Activated naive CD4-positive, alpha-beta T cell treated with anti-CD3 and anti-CD28 coated beads, Interleukin-2, amount 50 U/mL, for 24 hours (primary cell): ENCODE results near the gene ALLC.
"Not testable (repeated sequence)": the region's sequence is repeated elsewhere in the genome, so short reads cannot be mapped to it uniquely, and the experiment has no call there.

ENCODE experiments used
- H3K27ac Mint-ChIP-seq: one replicate; pipeline ENCODE4 v1.8.0; 2021; ENCODE audit warnings: mild to moderate bottlenecking, mixed read lengths
- H3K27me3 Mint-ChIP-seq: one replicate; pipeline ENCODE4 v1.8.0; 2021; ENCODE audit warnings: mixed read lengths
- H3K36me3 Mint-ChIP-seq: one replicate; pipeline ENCODE4 v1.8.0; 2021; ENCODE audit warnings: mixed read lengths
- H3K4me1 Mint-ChIP-seq: one replicate; pipeline ENCODE4 v1.8.0; 2021; ENCODE audit warnings: mixed read lengths
- H3K4me3 Mint-ChIP-seq: one replicate; pipeline ENCODE4 v1.8.0; 2021; ENCODE audit warnings: mild to moderate bottlenecking, mixed read lengths
- H3K9me3 Mint-ChIP-seq: one replicate; pipeline ENCODE4 v1.8.0; 2021; ENCODE audit warnings: mixed read lengths

Gene ALLC

DNA sequence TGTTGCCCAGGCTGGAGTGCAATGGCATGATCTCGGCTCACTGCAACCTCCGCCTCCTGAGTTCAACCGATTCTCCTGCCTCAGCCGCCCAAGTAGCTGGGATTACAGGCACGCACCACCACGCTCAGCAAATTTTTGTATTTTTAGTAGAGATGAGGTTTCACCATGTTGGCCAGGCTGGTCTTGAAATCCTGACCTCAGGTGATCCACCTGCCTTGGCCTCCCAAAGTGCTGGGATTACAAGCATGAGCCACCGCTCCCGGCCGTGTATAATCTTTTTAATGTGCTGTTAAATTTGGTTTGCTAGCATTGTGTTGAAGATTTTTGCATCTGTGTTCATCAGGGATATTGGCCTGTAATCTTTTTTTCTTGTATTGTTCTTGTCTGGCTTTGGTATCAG, 38.3 kb upstream of the ALLC start:
- not testable (repeated sequence) for H3K27me3 Mint-ChIP-seq, H3K4me3 Mint-ChIP-seq, H3K36me3 Mint-ChIP-seq, H3K27ac Mint-ChIP-seq, H3K9me3 Mint-ChIP-seq, H3K4me1 Mint-ChIP-seq

DNA sequence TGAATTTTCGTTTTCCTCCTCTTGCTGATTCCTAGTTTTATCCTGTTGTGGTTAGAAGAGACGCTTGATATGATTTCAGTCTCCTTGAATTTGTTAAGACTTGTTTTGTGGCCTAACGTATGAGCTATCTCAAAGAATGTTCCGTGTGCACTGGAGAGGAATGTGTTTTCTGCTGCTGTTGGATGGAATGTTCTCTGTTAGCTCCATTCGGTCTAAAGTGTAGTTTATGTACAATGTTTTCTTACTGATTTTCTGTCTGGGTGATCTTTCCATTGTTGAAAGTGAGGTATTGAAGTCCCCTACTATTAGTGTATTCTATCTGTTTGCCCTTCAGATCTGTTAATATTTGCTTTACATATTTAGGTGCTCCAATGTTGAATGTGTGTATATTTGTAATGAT, 37.2 kb upstream of the ALLC start:
- H3K4me1 Mint-ChIP-seq, result no peaks in the 10 kb centered on the region
- no peaks in the 10 kb centered on the region for H3K9me3 Mint-ChIP-seq
- no peaks in the 10 kb centered on the region for H3K27me3 Mint-ChIP-seq
- H3K27ac Mint-ChIP-seq, result no peak overlapping the region
- H3K36me3 Mint-ChIP-seq, result peaks cover 9% of the 10 kb centered on the region
- H3K4me3 Mint-ChIP-seq, result no peak overlapping the region

DNA sequence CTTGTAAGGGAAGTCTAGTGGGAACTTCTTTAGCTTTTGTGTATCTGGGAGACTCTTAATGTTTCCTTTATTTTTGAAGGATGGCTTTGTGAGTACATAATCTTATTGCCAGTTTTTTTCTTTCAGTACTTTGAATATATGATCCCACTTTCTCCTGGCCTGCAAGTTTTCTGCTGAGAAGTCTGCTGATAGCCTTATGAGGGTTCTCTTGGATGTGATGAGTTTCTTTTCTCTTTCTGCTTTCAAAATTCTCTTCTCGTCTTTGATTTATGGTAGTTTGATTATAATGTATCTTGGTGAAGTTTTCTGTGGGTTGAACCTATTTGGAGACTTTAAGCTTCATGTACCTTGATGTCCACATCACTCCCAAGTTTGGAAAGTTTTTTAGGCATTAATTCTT, 35.0 kb upstream of the ALLC start:
- Mint-ChIP-seq H3K27ac (no peak overlapping the region), H3K36me3 (peaks cover 3% of the 10 kb centered on the region), H3K27me3 (no peaks in the 10 kb centered on the region), H3K9me3 (no peaks in the 10 kb centered on the region), H3K4me3 (no peak overlapping the region), H3K4me1 (no peaks in the 10 kb centered on the region)

DNA sequence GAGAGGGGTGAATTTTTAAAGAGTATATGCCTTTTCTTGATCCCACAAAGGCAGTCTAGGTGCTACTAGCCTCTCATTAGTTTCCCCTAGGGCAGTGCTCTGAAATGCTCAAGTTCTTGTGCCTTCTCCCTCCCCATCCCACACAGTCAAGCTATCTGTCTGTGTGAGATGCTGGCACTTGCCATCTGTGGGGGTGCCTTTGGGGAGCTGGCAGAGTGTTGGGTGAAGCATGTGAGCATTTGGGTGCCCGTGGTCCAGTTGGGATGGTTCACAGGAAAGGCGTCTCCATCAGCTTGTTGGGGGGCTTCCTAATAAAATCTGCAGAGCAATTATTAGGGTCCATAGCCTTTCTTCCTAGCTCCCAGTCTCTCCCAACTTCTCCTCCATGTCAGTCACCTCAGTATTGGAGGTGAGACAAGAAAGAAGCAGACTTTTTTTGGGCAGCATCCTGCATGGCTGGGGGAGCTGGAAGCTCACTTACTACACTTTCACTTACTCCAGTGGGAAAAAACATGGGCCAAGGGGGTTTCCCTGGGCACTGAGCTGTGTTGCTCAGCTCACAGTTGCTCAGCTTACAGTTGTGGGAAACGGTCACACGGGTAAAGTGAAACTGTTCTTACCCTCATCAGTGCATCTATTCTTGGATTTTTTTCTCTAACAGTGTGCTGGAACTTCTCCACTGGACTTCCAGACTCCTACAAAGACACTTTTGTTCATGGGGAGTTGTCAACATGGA, 33.8 kb upstream of the ALLC start:
- Mint-ChIP-seq H3K27ac (no peak overlapping the region), H3K9me3 (no peaks in the 10 kb centered on the region), H3K36me3 (peaks cover 3% of the 10 kb centered on the region), H3K4me1 (no peaks in the 10 kb centered on the region), H3K27me3 (no peaks in the 10 kb centered on the region), H3K4me3 (no peak overlapping the region)

DNA sequence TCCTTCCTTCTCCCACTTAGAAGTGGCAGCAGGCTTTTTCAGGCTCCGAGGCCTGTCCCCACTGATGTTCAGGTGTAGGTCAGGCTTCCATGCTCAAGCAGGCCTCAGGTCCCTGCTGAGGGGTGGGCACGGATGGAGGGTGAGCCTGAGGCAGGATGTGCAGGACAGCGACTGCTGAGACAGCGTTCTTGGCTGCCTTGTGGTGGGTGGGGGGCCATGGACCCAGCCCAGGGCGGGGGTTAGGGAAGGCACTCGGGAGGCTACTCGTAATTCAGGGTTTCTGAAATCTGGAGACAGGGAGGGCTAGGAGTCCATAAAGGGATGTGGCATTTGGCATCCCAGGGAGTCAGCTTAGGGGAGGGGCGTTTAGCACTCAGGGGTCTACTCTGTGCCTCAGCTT, 32.8 kb upstream of the ALLC start:
- Mint-ChIP-seq H3K27ac (no peak overlapping the region), H3K4me1 (no peaks in the 10 kb centered on the region), H3K4me3 (no peak overlapping the region), H3K27me3 (no peaks in the 10 kb centered on the region), H3K36me3 (peaks cover 3% of the 10 kb centered on the region), H3K9me3 (no peaks in the 10 kb centered on the region)

DNA sequence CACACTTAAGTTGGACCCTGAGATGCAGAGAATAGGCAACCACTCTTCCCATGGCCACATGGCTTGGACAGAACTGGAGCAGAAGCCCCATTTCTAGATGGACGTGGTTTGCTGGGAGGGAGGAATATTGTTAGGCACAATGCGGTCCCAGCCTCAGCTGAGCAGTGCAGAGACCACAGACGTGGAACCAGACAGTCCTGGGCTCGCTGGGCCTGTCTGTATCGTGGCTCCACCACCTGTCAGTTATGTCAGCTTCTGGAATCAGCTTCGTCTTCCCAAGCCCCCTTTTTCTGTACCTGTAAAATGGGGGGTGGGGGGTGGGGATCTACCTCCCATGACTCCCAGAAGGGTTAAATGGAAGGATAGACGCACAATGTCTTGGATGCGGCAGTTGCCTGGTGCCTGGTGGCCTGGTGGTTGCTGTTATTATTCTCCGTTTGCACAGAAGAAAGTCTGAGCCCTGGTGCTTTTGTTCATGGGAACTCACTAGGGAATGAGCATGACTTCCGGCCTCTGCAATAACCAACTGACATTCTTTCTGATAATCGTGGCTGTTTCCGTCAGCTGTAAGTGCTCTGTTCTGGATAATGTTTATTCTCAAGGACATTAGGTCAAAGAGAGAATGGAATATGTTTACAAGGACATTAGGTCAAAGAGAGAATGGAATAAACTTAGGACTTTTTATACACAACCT, 31.7 kb upstream of the ALLC start:
- Mint-ChIP-seq H3K27ac (no peak overlapping the region), H3K4me1 (no peaks in the 10 kb centered on the region), H3K36me3 (peaks cover 3% of the 10 kb centered on the region), H3K4me3 (no peak overlapping the region), H3K27me3 (no peaks in the 10 kb centered on the region), H3K9me3 (no peaks in the 10 kb centered on the region)

DNA sequence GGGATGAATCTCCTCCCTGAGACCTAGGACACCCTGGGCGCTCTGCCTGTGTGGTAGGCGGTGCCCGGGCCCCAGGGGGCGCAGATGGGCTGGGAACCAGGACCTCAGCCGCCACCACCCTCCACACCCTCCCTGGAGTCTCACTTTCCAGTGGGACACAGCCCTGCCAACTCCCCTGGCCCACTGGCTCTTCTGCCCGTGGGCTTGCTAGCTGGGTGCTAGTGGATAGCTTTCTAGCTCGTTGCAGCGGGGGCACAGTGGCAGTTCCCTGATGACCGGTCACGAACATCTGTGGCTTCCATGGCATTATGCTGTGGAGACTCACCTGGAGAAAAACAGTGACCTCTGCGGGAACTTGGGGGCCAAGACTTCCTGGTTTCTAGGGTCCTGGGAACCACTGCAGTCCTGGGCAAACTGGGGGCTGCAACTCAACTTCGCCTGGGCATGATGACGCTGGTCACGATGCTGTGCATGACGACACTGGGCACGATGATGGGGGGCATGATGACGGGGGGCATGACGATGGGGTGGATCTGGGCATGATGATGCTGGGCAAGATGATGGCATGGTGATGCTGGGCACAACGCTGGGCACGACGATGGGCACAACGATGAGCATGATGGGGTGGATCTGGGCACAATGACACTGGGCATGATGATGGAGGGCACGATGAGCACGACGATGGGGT, 31.0 kb upstream of the ALLC start:
- no peaks in the 10 kb centered on the region for H3K9me3 Mint-ChIP-seq
- H3K4me3 Mint-ChIP-seq, result no peak overlapping the region
- no peaks in the 10 kb centered on the region for H3K27me3 Mint-ChIP-seq
- peaks cover 2% of the 10 kb centered on the region for H3K36me3 Mint-ChIP-seq
- H3K27ac Mint-ChIP-seq, result no peak overlapping the region
- H3K4me1 Mint-ChIP-seq, result no peaks in the 10 kb centered on the region

DNA sequence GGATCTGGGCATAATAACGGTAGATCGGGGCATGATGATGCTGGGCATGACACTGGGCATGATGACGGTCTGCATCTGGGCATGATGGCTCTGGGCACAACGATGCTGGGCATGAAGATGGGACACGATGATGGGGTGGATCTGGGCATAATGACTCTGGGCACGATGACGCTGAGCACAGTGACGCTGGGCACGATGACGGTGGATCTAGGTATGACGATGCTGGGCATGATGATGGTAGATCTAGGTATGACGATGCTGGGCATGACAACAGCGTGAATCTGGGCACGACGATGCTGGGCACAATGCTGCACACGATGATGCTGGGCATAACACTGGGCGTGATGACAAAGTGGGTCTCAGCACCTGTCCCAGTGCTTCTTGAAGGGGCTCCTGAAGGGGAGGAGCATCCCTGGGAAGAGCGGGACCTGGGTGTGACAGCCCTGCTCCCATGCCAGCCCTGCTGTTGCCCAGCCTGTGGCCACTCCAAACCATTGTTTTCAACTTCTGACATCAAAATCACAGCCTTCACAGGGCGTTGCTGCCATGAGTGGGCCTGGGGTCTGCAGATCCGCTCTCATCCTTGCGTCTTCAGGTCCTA, 30.4 kb upstream of the ALLC start:
- Mint-ChIP-seq H3K4me1 (no peaks in the 10 kb centered on the region), H3K27me3 (no peaks in the 10 kb centered on the region), H3K9me3 (no peaks in the 10 kb centered on the region), H3K27ac (no peak overlapping the region), H3K4me3 (no peak overlapping the region), H3K36me3 (peaks cover 2% of the 10 kb centered on the region)

DNA sequence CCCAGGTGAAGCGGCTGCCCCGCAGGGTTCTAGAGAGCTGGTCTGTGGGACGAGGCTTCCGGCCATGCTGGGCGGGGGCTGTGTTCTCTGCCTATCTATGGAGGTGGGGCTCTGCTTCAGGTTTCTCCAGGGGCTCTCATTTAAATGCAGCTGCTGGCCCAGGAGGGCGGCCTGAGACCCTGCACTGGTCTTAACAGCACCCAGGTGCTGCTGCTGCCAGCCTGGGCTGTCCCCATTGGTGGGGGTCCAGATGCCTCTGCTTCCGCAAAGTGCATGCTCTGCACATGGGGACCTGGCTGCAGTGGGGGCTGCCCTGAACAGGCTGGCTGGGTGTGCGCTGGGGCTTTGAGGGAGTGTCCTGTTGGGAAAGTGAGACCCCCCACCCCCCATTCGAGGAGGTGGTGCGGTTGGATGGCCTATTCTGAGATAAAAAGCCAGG, 29.7 kb upstream of the ALLC start:
- H3K36me3 Mint-ChIP-seq, result peaks cover 2% of the 10 kb centered on the region
- no peak overlapping the region for H3K4me3 Mint-ChIP-seq
- no peaks in the 10 kb centered on the region for H3K4me1 Mint-ChIP-seq

DNA sequence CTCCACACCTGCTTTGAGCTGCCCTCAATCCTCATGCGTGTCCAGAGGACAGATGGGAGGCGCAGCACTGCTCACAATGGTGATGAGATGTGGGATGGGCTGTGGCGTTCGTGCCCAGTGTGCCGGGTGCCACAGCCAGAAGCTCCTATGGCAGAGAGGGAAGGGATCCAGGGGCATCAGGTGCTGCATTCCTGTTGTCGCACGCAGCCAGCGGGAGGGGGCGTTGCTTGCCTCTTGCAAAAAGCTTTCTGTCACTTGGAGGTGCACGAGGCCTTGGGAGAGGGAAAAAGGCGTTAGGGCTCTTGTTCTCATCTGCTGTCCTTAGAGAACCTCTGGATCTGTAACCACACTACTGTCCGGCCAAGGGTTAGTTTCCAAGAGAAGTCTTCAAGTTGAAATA, 29.2 kb upstream of the ALLC start:
- Mint-ChIP-seq H3K9me3 (no peaks in the 10 kb centered on the region), H3K4me1 (no peaks in the 10 kb centered on the region), H3K27ac (no peak overlapping the region), H3K36me3 (no peaks in the 10 kb centered on the region), H3K27me3 (no peaks in the 10 kb centered on the region), H3K4me3 (no peak overlapping the region)

More for the DNA sequence above, 29.7 kb upstream of the ALLC start:
- H3K27ac Mint-ChIP-seq, result no peak overlapping the region
- H3K9me3 Mint-ChIP-seq, result no peaks in the 10 kb centered on the region
- H3K27me3 Mint-ChIP-seq, result no peaks in the 10 kb centered on the region

DNA sequence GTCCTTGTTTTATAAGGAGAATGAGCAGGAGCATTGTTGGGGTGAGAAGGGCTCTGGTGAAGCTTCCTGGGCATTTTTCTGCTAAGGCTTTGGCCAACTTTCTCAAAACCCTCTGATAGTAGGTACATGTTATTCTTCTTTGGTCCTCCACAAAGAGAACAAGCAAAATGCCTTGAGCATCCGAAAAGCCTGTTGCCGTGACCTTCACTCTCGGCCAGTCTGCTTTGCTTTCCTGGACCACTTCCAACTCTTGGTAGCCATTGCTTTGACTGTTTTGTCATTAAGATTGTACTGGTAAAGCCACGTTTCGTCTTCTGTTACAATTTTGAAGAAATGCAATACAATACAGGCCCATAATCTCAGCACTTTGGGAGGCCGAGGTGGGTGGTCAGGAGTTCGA, 27.4 kb upstream of the ALLC start:
- H3K9me3 Mint-ChIP-seq, result no peaks in the 10 kb centered on the region
- H3K36me3 Mint-ChIP-seq, result no peaks in the 10 kb centered on the region
- no peaks in the 10 kb centered on the region for H3K4me1 Mint-ChIP-seq
- no peaks in the 10 kb centered on the region for H3K27me3 Mint-ChIP-seq
- no peak overlapping the region for H3K27ac Mint-ChIP-seq
- H3K4me3 Mint-ChIP-seq, result no peak overlapping the region

DNA sequence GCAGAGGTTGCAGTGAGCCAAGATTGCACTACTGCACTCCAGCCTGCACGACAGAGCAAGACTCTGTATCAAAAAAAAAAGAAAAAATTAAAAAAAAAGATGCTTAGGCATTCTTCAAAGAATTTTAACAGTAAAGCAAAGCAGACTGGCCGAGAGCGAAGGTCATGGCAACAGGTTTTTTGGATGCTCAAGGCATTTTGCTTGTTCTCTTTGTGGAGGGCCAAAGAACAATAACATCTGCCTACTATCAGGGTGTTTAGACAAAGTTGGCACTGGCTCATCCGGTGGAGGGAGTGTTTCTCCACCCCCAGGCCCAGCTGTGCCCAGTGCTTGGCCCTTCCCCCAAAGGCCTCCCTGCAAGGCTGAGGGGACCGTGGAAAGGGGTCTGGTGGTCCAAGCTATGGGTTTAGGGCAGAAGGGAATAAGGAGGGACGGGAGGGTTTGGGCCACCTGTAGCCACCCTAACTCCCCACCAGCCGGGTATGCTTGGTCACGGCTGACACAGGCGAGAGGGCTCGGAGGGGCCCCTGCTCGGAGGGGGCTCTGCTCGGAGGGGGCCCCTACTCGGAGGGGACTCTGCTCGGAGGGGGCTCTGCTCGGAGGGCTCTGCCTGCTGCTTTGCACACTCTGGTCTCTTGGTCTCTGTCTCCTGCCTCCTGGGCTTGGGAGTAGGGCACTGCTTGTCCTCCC, 26.7 kb upstream of the ALLC start:
- Mint-ChIP-seq H3K9me3 (no peaks in the 10 kb centered on the region), H3K27ac (no peak overlapping the region), H3K4me3 (no peak overlapping the region), H3K36me3 (no peaks in the 10 kb centered on the region), H3K4me1 (no peaks in the 10 kb centered on the region), H3K27me3 (no peaks in the 10 kb centered on the region)

DNA sequence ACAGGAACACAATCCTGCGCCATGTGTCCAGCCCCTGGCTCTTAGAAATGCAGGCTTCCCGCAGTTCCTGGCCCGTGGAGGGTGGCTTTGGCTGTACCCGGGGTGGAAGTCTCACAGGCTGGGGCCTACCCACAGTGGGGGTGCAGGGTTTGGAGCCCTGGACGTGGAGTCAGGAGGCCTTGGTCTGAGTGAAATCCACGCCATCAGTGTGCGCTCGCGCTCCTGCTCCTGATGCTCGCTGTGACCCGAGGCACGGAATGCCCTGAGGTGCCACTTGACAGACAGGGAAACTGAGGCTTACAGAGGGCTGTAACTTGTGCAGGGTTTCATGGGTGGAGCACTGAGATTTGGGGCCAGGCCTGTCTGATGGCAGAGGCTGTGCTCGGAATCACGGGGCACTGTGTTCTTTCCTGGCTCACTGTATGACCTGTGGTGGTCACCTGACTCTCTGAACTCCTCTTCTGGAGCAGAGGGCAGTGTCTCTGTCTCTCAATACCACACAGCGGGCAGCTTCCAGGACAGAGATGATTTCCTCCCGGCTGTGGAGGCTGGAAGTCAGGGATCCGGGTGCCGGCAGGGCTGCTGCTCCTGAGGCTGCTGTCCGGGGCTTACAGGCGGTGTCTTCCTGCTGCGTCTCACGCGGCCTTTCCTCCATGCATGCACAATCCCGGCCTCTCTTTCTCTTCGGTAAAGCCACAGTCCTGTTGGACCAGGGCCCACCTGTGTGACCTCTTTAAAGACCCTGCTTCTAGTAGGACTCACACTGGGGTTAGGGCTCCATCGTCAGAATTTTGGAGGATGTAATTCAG, 25.9 kb upstream of the ALLC start:
- Mint-ChIP-seq H3K4me3 (no peak overlapping the region), H3K27me3 (no peaks in the 10 kb centered on the region), H3K36me3 (no peaks in the 10 kb centered on the region), H3K27ac (no peak overlapping the region), H3K9me3 (no peaks in the 10 kb centered on the region), H3K4me1 (no peaks in the 10 kb centered on the region)

DNA sequence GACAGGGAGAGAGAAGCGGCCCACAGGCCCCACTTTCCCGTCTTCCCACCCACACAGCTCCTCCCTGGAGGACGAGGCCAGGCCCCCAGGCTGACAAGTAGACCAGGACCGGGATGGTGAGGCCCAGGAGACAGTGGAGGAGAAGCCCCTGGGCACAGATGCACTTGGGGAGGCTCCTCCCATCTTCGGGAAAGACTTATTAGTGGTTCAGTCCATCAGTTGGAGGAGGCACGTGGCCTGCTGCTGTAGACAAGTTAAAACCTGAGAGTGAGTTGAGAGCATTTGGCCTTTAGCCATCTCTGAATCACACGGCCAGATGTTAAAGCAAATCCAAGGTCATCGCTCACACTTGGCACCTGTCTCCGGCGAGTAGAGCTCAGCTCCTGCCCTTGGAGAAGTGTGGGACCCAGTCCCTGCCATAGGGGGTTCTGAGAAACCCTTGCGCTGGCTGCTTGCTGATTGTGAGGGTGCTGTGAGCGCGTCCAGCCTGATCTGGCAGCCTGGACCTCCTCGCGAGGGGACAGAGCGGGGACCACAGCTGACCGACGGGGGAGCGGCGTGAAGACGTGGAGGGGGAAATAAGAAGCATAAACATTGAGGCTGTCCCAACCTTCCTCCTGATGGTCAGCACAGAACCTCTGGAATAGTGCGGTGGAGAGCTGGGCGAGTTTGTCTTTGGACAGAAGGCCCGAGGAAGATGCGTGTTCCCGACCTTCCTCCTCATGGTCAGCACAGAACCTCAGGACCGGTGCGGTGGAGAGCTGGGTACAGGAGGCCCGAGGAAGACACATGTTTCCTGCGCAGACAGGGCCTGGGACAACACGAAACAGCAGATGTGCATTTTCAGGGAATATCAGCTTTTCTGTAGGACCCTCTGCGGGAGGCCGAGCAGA, 24.7 kb upstream of the ALLC start:
- H3K27ac Mint-ChIP-seq, result no peak overlapping the region
- H3K27me3 Mint-ChIP-seq, result no peaks in the 10 kb centered on the region
- H3K4me1 Mint-ChIP-seq, result no peaks in the 10 kb centered on the region
- no peak overlapping the region for H3K4me3 Mint-ChIP-seq
- H3K36me3 Mint-ChIP-seq, result no peaks in the 10 kb centered on the region
- no peaks in the 10 kb centered on the region for H3K9me3 Mint-ChIP-seq
